HEK293 (cell line): ENCODE data around the gene SMIM27.

Experiments used
- CTCF ChIP-seq: fragments of 450-650 bp; formaldehyde crosslinking; IDR thresholded peaks from 2 replicates; pipeline ENCODE4 v1.5.1; 2016; ENCODE audit warnings: missing biosample characterization, missing genetic modification characterization
- TRIM28 ChIP-seq: IDR thresholded peaks from 2 replicates; pipeline ENCODE4 v1.6.1; 2011; ENCODE audit warnings: low read length, control low read depth, borderline replicate concordance
- TSHZ1 ChIP-seq: fragments of 450-650 bp; formaldehyde crosslinking; IDR thresholded peaks from 2 replicates; pipeline ENCODE4 v1.5.1; 2016; ENCODE audit warnings: missing biosample characterization, missing genetic modification characterization, borderline replicate concordance
- ZBTB8A ChIP-seq: fragments of 450-650 bp; formaldehyde crosslinking; IDR thresholded peaks from 2 replicates; pipeline ENCODE4 v1.5.1; 2016; ENCODE audit warnings: missing biosample characterization, missing genetic modification characterization
- ZNF624 ChIP-seq: fragments of 450-650 bp; formaldehyde crosslinking; IDR thresholded peaks from 2 replicates; pipeline ENCODE4 v1.5.1; 2017; ENCODE audit warnings: missing biosample characterization, missing genetic modification characterization

GRCh38 chr9:32577316-32577715 lies 25.2 kb downstream of the SMIM27 start:
- TF ChIP-seq ZBTB8A (tag by site-specific recombination), result no peak
- TF ChIP-seq CTCF (tag by site-specific recombination), result no peak
- no peak for TF ChIP-seq TSHZ1 (tag by site-specific recombination)
- TF ChIP-seq TRIM28, result no peak
- TF ChIP-seq ZNF624, result no peak
